H1 (cell line): ENCODE measurements around the gene SNX21. TPM values are rescaled to one million over a fixed set of nuclear protein-coding genes. Genes with fewer than 3 reads are reported as not detected.

Experiments used
- FOSL1 ChIP-seq: IDR thresholded peaks from 2 replicates; pipeline ENCODE4 v1.6.1; 2011; ENCODE audit warnings: mild to moderate bottlenecking, low read depth, low read length, moderate library complexity; ENCODE audit not compliant: insufficient read depth
- GABPA ChIP-seq: IDR thresholded peaks from 2 replicates; pipeline ENCODE4 v1.6.1; 2011; ENCODE audit warnings: mild to moderate bottlenecking, low read length, moderate library complexity, borderline replicate concordance; ENCODE audit not compliant: insufficient read depth
- HDAC2 ChIP-seq, 2 experiments: fragments of 300-600 bp in 1 of 2; sonication (generic) in 1 of 2; IDR thresholded peaks; 2 replicates each; pipeline ENCODE4 v1.6.1; 2011 to 2012; ENCODE audit warnings: low read depth in 2 of 2, low read length in 2 of 2, mild to moderate bottlenecking in 2 of 2, moderate library complexity in 2 of 2, borderline replicate concordance in 1 of 2, inconsistent platforms in 1 of 2
- HDAC6 ChIP-seq: IDR thresholded peaks from one replicate; pipeline ENCODE4 v1.7.1; 2012; ENCODE audit warnings: low read depth, mild to moderate bottlenecking, inconsistent platforms, low read length, moderate library complexity
- JUND ChIP-seq: IDR thresholded peaks from 2 replicates; pipeline ENCODE4 v1.6.1; 2011; ENCODE audit warnings: mild to moderate bottlenecking, improper control_type of control experiment, low read length
- KDM1A ChIP-seq: fragments of 200-600, 300-600 bp; sonication (generic); IDR thresholded peaks from 2 replicates; pipeline ENCODE4 v1.7.1; 2016; ENCODE audit warnings: mild to moderate bottlenecking, low read length, borderline replicate concordance
- MAFK ChIP-seq: IDR thresholded peaks from 2 replicates; pipeline ENCODE4 v1.6.1; 2012; ENCODE audit warnings: low read depth, mild to moderate bottlenecking, improper control_type of control experiment, low read length
- NRF1 ChIP-seq: IDR thresholded peaks from 2 replicates; pipeline ENCODE4 v1.6.1; 2011; ENCODE audit warnings: mild to moderate bottlenecking, low read depth, low read length, improper control_type of control experiment
- RFX5 ChIP-seq: IDR thresholded peaks from 2 replicates; pipeline ENCODE4 v1.6.1; 2011; ENCODE audit warnings: low read depth, low read length, improper control_type of control experiment, borderline replicate concordance
- RNF2 ChIP-seq: fragments of 200-900, 300-1000 bp; sonication (generic); IDR thresholded peaks from 2 replicates; pipeline ENCODE4 v1.7.1; 2016; ENCODE audit warnings: borderline replicate concordance, low read depth, mild to moderate bottlenecking, antibody characterized with exemption, low read length; ENCODE audit not compliant: poor library complexity, severe bottlenecking; ENCODE audit errors: missing control alignments
- SIX5 ChIP-seq: IDR thresholded peaks from 2 replicates; pipeline ENCODE4 v1.6.1; 2011; ENCODE audit warnings: mild to moderate bottlenecking, low read depth, low read length
- SP4 ChIP-seq: IDR thresholded peaks from 2 replicates; pipeline ENCODE4 v1.6.1; 2012; ENCODE audit warnings: low read length, inconsistent platforms
- SUZ12 ChIP-seq: fragments of 200-600 bp; sonication (generic); IDR thresholded peaks from 2 replicates; pipeline ENCODE4 v1.6.1; 2012; ENCODE audit warnings: mild to moderate bottlenecking, inconsistent platforms, low read length, moderate library complexity, mixed read lengths
- TBP ChIP-seq: IDR thresholded peaks from 2 replicates; pipeline ENCODE4 v1.6.1; 2011; ENCODE audit warnings: low read depth, low read length, improper control_type of control experiment
- TCF12 ChIP-seq: IDR thresholded peaks from 2 replicates; pipeline ENCODE4 v1.6.1; 2011; ENCODE audit warnings: low read depth, mild to moderate bottlenecking, low read length
- USF2 ChIP-seq: IDR thresholded peaks from 2 replicates; pipeline ENCODE4 v1.6.1; 2011; ENCODE audit warnings: low read length, improper control_type of control experiment
- YY1 ChIP-seq: IDR thresholded peaks from 2 replicates; pipeline ENCODE4 v1.6.1; 2011; ENCODE audit warnings: low read depth, mild to moderate bottlenecking, low read length
- polyA plus RNA-seq, 7 experiments: library from polyadenylated mRNA; depleted of rRNA in 3 of 7; stranded (reverse) in 5 of 7; unstranded in 2 of 7; fragments of >200 nt in 5 of 7; fragments of 200-250 nt in 2 of 7; gene quantifications; 1 replicate in 5 of 7; 2 replicates in 1 of 7; 4 replicates in 1 of 7; pipeline versions ENCODE4 v1.2.1 to v1.2.3, GENCODE V29; 2011 to 2013; ENCODE audit warnings: missing spikeins in 2 of 7, mixed read lengths in 2 of 7
- total RNA-seq: library from RNA; stranded (reverse); fragmentation: NEBNext Ultra II Directional; extraction: Animal tissue kit (Norgen Biotek cat#: 25700); gene quantifications from 2 replicates; pipeline ENCODE4 v1.2.1, GENCODE V29; 2021
- TF ChIP-seq, protein P1 (sequence below): IDR thresholded peaks from 2 replicates; pipeline ENCODE4 v1.6.1; 2012; ENCODE audit warnings: inconsistent platforms
- TF ChIP-seq, protein P2 (sequence below), 3 experiments: IDR thresholded peaks; 1 replicate in 2 of 3; 2 replicates in 1 of 3; pipeline versions ENCODE4 v1.5.1 to v1.6.1; 2011; ENCODE audit warnings: low read length in 3 of 3, mild to moderate bottlenecking in 3 of 3, inconsistent platforms in 2 of 3, low read depth in 1 of 3, moderate library complexity in 1 of 3; ENCODE audit not compliant: insufficient read depth in 1 of 3; ENCODE audit errors: control extremely low read depth in 1 of 3

SNX21 gene
- total and polyA plus RNA-seq, 2 of the 8 experiments (the other 6 are each of a cell fraction or from before 2014, with no cell fraction given), result 15.8 to 16.8 TPM

GRCh38 chr20:45812157-45813005, 21.2 kb upstream of the SNX21 start, which contains the start of gene UBE2C (continued):
- no peak for TF ChIP-seq RNF2
- no peak for TF ChIP-seq YY1
- no peak for TF ChIP-seq SP4
- TF ChIP-seq JUND, result no peak
- no peak for TF ChIP-seq SUZ12
- no peak for TF ChIP-seq FOSL1
- TF ChIP-seq KDM1A, result no peak
- TF ChIP-seq, protein P1, sequence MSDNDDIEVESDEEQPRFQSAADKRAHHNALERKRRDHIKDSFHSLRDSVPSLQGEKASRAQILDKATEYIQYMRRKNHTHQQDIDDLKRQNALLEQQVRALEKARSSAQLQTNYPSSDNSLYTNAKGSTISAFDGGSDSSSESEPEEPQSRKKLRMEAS, result peak; percentile 94
- TF ChIP-seq HDAC6, result no peak
- no peak for TF ChIP-seq SIX5
- TF ChIP-seq TCF12, result no peak
- TF ChIP-seq, protein P2, sequence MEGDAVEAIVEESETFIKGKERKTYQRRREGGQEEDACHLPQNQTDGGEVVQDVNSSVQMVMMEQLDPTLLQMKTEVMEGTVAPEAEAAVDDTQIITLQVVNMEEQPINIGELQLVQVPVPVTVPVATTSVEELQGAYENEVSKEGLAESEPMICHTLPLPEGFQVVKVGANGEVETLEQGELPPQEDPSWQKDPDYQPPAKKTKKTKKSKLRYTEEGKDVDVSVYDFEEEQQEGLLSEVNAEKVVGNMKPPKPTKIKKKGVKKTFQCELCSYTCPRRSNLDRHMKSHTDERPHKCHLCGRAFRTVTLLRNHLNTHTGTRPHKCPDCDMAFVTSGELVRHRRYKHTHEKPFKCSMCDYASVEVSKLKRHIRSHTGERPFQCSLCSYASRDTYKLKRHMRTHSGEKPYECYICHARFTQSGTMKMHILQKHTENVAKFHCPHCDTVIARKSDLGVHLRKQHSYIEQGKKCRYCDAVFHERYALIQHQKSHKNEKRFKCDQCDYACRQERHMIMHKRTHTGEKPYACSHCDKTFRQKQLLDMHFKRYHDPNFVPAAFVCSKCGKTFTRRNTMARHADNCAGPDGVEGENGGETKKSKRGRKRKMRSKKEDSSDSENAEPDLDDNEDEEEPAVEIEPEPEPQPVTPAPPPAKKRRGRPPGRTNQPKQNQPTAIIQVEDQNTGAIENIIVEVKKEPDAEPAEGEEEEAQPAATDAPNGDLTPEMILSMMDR (IDR thresholded peaks at IDR 0.05; ENCODE audit: control extremely low read depth in 1 of 3, insufficient read depth in 1 of 3, low read depth in 1 of 3, low read length in 3 of 3), result no peak
- no peak for TF ChIP-seq GABPA
- TF ChIP-seq USF2, result peak; percentile 77
- TF ChIP-seq NRF1, result no peak
- peak; percentile 72 for TF ChIP-seq TBP
- TF ChIP-seq HDAC2 (IDR thresholded peaks at IDR 0.05; ENCODE audit: borderline replicate concordance in 1 of 2, low read depth in 2 of 2, low read length in 2 of 2), result peak in 1 of 2 experiments; percentile 84; a peak in 2 of 4 replicates
- TF ChIP-seq MAFK, result no peak
- no peak for TF ChIP-seq RFX5
